SK-N-SH (cell line): ENCODE measurements around the gene MUC13. TPM values are rescaled to one million over a fixed set of nuclear protein-coding genes. Genes with fewer than 3 reads are reported as not detected.

Source experiments
- CTCF ChIA-PET: fragments of 300-600, 350-600 bp; formaldehyde crosslinking; extraction: SDS; loops from one replicate; lab custom pipeline; 2021; lab: Yijun Ruan, JAX
- POLR2A ChIA-PET: fragments of 350-600 bp; sonication (Branson Sonifier 250); formaldehyde crosslinking; extraction: SDS; loops from one replicate; lab custom pipeline; 2020; ENCODE audit warnings: antibody characterized with exemption, inconsistent platforms; lab: Yijun Ruan, JAX
- DNase-seq: peaks from one replicate; pipeline ENCODE4 v3.0.0; 2012
- H2AFZ ChIP-seq: fragments of 200-600 bp; sonication (generic); 2 replicates; pipeline ENCODE4 v1.8.1; 2016; ENCODE audit warnings: antibody characterized with exemption, mild to moderate bottlenecking, low read depth
- H3F3A ChIP-seq: fragments of 200-600 bp; sonication (generic); replicated peaks from 2 replicates; pipeline ENCODE3; 2016; ENCODE audit warnings: antibody characterized with exemption, mild to moderate bottlenecking; ENCODE audit not compliant: insufficient read depth
- H3K27ac ChIP-seq, 2 experiments: fragments of 200-500 bp in 1 of 2; fragments of 200-600 bp in 1 of 2; sonication (Bioruptor generic) in 1 of 2; sonication (generic), shearing (Covaris generic) in 1 of 2; 2 replicates each; pipeline versions ENCODE4 v1.5.1 to v1.6.1; 2014 to 2016; ENCODE audit warnings: low read depth in 2 of 2, inconsistent platforms in 1 of 2, low read length in 1 of 2, mild to moderate bottlenecking in 1 of 2, mixed read lengths in 1 of 2
- H3K27me3 ChIP-seq: fragments of 200-600 bp; sonication (generic), shearing (Covaris generic); 2 replicates; pipeline ENCODE4 v1.6.1; 2016; ENCODE audit warnings: mixed run types; ENCODE audit not compliant: insufficient read depth
- H3K36me3 ChIP-seq, 2 experiments: fragments of 200-500 bp in 1 of 2; fragments of 200-600 bp in 1 of 2; sonication (Bioruptor generic) in 1 of 2; sonication (generic) in 1 of 2; replicated peaks in 1 of 2; 2 replicates each; pipeline versions ENCODE3 to v1.5.1; 2014 to 2016; ENCODE audit warnings: low read length in 1 of 2, mild to moderate bottlenecking in 1 of 2; ENCODE audit not compliant: insufficient read depth in 2 of 2, control insufficient read depth in 1 of 2
- H3K4me1 ChIP-seq, 2 experiments: fragments of 200-500 bp in 1 of 2; fragments of 200-600 bp in 1 of 2; sonication (Bioruptor generic) in 1 of 2; sonication (generic), shearing (Covaris generic) in 1 of 2; 2 replicates each; pipeline versions ENCODE4 v1.5.1 to v1.6.1; 2014 to 2016; ENCODE audit warnings: low read depth in 1 of 2, low read length in 1 of 2, mixed run types in 1 of 2; ENCODE audit not compliant: insufficient read depth in 2 of 2, control insufficient read depth in 1 of 2
- H3K4me2 ChIP-seq: fragments of 200-600 bp; sonication (generic), shearing (Covaris generic); 2 replicates; pipeline ENCODE4 v1.6.1; 2017; ENCODE audit warnings: mixed run types
- H3K4me3 ChIP-seq, 2 experiments: fragments of 200-500 bp in 1 of 2; fragments of 200-600 bp in 1 of 2; sonication (Bioruptor generic) in 1 of 2; sonication (generic), shearing (Covaris generic) in 1 of 2; 2 replicates each; pipeline versions ENCODE4 v1.5.1 to v1.8.1; 2014 to 2016; ENCODE audit warnings: low read depth in 2 of 2, inconsistent platforms in 1 of 2, low read length in 1 of 2, mild to moderate bottlenecking in 1 of 2, mixed read lengths in 1 of 2, moderate library complexity in 1 of 2
- H3K79me2 ChIP-seq: fragments of 200-600 bp; sonication (generic); 2 replicates; pipeline ENCODE4 v1.8.1; 2017; ENCODE audit warnings: mild to moderate bottlenecking; ENCODE audit not compliant: insufficient read depth
- H3K9ac ChIP-seq: fragments of 200-600 bp; sonication (generic); 2 replicates; pipeline ENCODE4 v1.6.1; 2017; ENCODE audit warnings: mixed run types
- H3K9me2 ChIP-seq: fragments of 200-600 bp; sonication (generic); 2 replicates; pipeline ENCODE4 v1.6.1; 2017; ENCODE audit warnings: mixed run types
- H3K9me3 ChIP-seq: fragments of 200-600 bp; sonication (generic); 2 replicates; pipeline ENCODE4 v1.6.1; 2017; ENCODE audit warnings: mixed run types, mild to moderate bottlenecking, moderate library complexity
- H4K20me1 ChIP-seq: fragments of 200-600 bp; sonication (generic); 2 replicates; pipeline ENCODE4 v1.6.1; 2017; ENCODE audit warnings: mild to moderate bottlenecking, mixed run types; ENCODE audit not compliant: insufficient read depth
- CHD2 ChIP-seq: fragments of 150-350 bp; IDR thresholded peaks from 2 replicates; pipeline ENCODE4 v1.6.1; 2018; ENCODE audit warnings: low read length; ENCODE audit not compliant: partially characterized antibody
- CTCF ChIP-seq: fragments of 200-600 bp; sonication (generic); IDR thresholded peaks from 2 replicates; pipeline ENCODE4 v1.6.1; 2017; ENCODE audit warnings: antibody characterized with exemption, mild to moderate bottlenecking, moderate library complexity
- ELF1 ChIP-seq: IDR thresholded peaks from 2 replicates; pipeline ENCODE4 v1.4.0; 2012
- EP300 ChIP-seq, 2 experiments: IDR thresholded peaks; 2 replicates each; pipeline versions ENCODE4 v1.4.0 to v1.6.1; 2012; ENCODE audit warnings: borderline replicate concordance in 1 of 2, low read depth in 1 of 2, low read length in 1 of 2
- EZH2phosphoT487 ChIP-seq: fragments of 200-600 bp; sonication (generic); IDR thresholded peaks from 2 replicates; pipeline ENCODE4 v1.6.1; 2017; ENCODE audit warnings: low read depth, mixed run types, mild to moderate bottlenecking, antibody characterized with exemption, moderate library complexity, borderline replicate concordance
- GATA2 ChIP-seq: sonication (generic); formaldehyde crosslinking; IDR thresholded peaks from 2 replicates; pipeline ENCODE4 v1.5.0; 2020; ENCODE audit warnings: mild to moderate bottlenecking, missing genetic modification reagents
- JUND ChIP-seq: IDR thresholded peaks from 2 replicates; pipeline ENCODE4 v1.4.0; 2012
- MAX ChIP-seq: IDR thresholded peaks from 2 replicates; pipeline ENCODE4 v1.4.0; 2012; ENCODE audit warnings: low read depth
- MEF2A ChIP-seq: IDR thresholded peaks from 2 replicates; pipeline ENCODE4 v1.4.0; 2012; ENCODE audit warnings: low read depth, borderline replicate concordance
- MXI1 ChIP-seq: IDR thresholded peaks from 2 replicates; pipeline ENCODE4 v1.6.1; 2012; ENCODE audit warnings: mild to moderate bottlenecking, low read depth, low read length, improper control_type of control experiment
- PBX3 ChIP-seq: IDR thresholded peaks from 2 replicates; pipeline ENCODE4; 2012
- RAD21 ChIP-seq: IDR thresholded peaks from 2 replicates; pipeline ENCODE4 v1.6.1; 2012; ENCODE audit warnings: mild to moderate bottlenecking, low read length
- RCOR1 ChIP-seq: fragments of 150-350 bp; IDR thresholded peaks from 2 replicates; pipeline ENCODE4 v1.6.1; 2017; ENCODE audit warnings: antibody characterized with exemption, low read length
- RFX5 ChIP-seq: IDR thresholded peaks from 2 replicates; pipeline ENCODE4 v1.6.1; 2012; ENCODE audit warnings: mild to moderate bottlenecking, improper control_type of control experiment, low read length
- SIN3A ChIP-seq: IDR thresholded peaks from 2 replicates; pipeline ENCODE4 v1.6.1; 2012; ENCODE audit warnings: low read depth, mild to moderate bottlenecking, low read length, moderate library complexity, borderline replicate concordance
- SMC3 ChIP-seq: IDR thresholded peaks from 2 replicates; pipeline ENCODE4 v1.6.1; 2012; ENCODE audit warnings: low read depth, low read length, improper control_type of control experiment
- TAF1 ChIP-seq: IDR thresholded peaks from 2 replicates; pipeline ENCODE4 v1.6.1; 2012; ENCODE audit warnings: low read depth, mild to moderate bottlenecking, low read length, moderate library complexity, borderline replicate concordance
- TCF12 ChIP-seq: IDR thresholded peaks from 2 replicates; pipeline ENCODE4 v1.4.0; 2012
- TEAD4 ChIP-seq: IDR thresholded peaks from 2 replicates; pipeline ENCODE4 v1.4.0; 2012; ENCODE audit warnings: mild to moderate bottlenecking, borderline replicate concordance; ENCODE audit not compliant: insufficient read depth
- USF2 ChIP-seq: fragments of 150-350 bp; IDR thresholded peaks from 2 replicates; pipeline ENCODE4 v1.6.1; 2017; ENCODE audit warnings: antibody characterized with exemption, low read length, low read depth, borderline replicate concordance
- YY1 ChIP-seq: IDR thresholded peaks from 2 replicates; pipeline ENCODE4 v1.4.0; 2012; ENCODE audit warnings: low read depth, mild to moderate bottlenecking
- WGBS: methylation state at CpG from one replicate; pipeline ENCODE4 v1.1.6; 2017; ENCODE audit warnings: low lambda C conversion rate; 5-methylcytosine and 5-hydroxymethylcytosine counted together
- polyA plus RNA-seq, 3 experiments: library from polyadenylated mRNA; depleted of rRNA; stranded (reverse); fragments of >200 nt; gene quantifications; 2 replicates each; pipeline ENCODE4 v1.2.3, GENCODE V29; 2012

Gene MUC13
- polyA plus RNA-seq, 1 of the 3 experiments (the other 2 are of a cell fraction) = not detected

GRCh38 chr3:124952282-124952855, 17.8 kb upstream of the MUC13 start:
- Histone ChIP-seq H3K9me2 (no peaks in the 10 kb centered on the region), H3K9ac (no peak overlapping the region), H3K4me1 (no peaks in the 10 kb centered on the region), H3K27ac (no peak overlapping the region), H3K27me3 (no peaks in the 10 kb centered on the region), H2AFZ (no peak overlapping the region), H3K4me3 (no peak overlapping the region), H4K20me1 (no peaks in the 10 kb centered on the region), H3K4me2 (no peak overlapping the region), H3K9me3 (no peaks in the 10 kb centered on the region), H3K36me3 (no peaks in the 10 kb centered on the region)
- DNase-seq = no peak
- POLR2A ChIA-PET = no interaction called here
- no peak for TF ChIP-seq MXI1
- no peak for TF ChIP-seq TEAD4
- no peak for TF ChIP-seq EZH2phosphoT487
- no peak for TF ChIP-seq RCOR1
- no peak for TF ChIP-seq TAF1
- TF ChIP-seq SMC3 = no peak
- no peak for TF ChIP-seq RFX5
- TF ChIP-seq USF2 = no peak
- TF ChIP-seq MAX = no peak
- no peak for TF ChIP-seq ELF1
- no peak for TF ChIP-seq MEF2A
- no peak for TF ChIP-seq TCF12
- no peak for TF ChIP-seq EP300 (IDR thresholded peaks at IDR 0.05; ENCODE audit: borderline replicate concordance in 1 of 2, low read depth in 1 of 2, low read length in 1 of 2)
- TF ChIP-seq RAD21 = no peak
- TF ChIP-seq, all 33 proteins: peak for 0
- 90% methylated on average over 5 of the region's 5 CpGs for WGBS
- CTCF ChIA-PET = interaction anchor here (1.2 to 1.7 kb wide), 2 partner anchors 13 to 264 kb away, joined by 3 to 4 read pairs; no protein-coding TSS in a partner anchor
- Histone ChIP-seq H3F3A (peaks cover 7% of the 10 kb centered on the region), H3K79me2 (no peaks in the 10 kb centered on the region)

GRCh38 chr3:124951511-124952281, 17.1 kb upstream of the MUC13 start:
- Histone ChIP-seq H3K27ac (no peak overlapping the region), H4K20me1 (no peaks in the 10 kb centered on the region), H2AFZ (no peak overlapping the region), H3K9me3 (no peaks in the 10 kb centered on the region), H3K9ac (no peak overlapping the region), H3K9me2 (no peaks in the 10 kb centered on the region), H3K27me3 (no peaks in the 10 kb centered on the region), H3K4me3 (no peak overlapping the region), H3F3A (peaks cover 11% of the 10 kb centered on the region), H3K4me2 (no peak overlapping the region), H3K4me1 (no peaks in the 10 kb centered on the region), H3K79me2 (no peaks in the 10 kb centered on the region), H3K36me3 (no peaks in the 10 kb centered on the region)
- 92% methylated on average over 8 of the region's 8 CpGs for WGBS
- no peak for TF ChIP-seq MEF2A
- TF ChIP-seq RAD21 = no peak
- no peak for TF ChIP-seq GATA2 (CRISPR knock-in tag)
- no peak for TF ChIP-seq SIN3A
- no peak for TF ChIP-seq YY1
- TF ChIP-seq CHD2 = no peak
- no peak for TF ChIP-seq JUND
- no peak for TF ChIP-seq CTCF
- no peak for TF ChIP-seq PBX3
- CTCF ChIA-PET = interaction anchor here (1.2 to 1.7 kb wide), 2 partner anchors 12 to 263 kb away, joined by 3 to 4 read pairs; no protein-coding TSS in a partner anchor
- DNase-seq = no peak
- POLR2A ChIA-PET = no interaction called here
